ENCODE results near the gene BLTP3B.
A peak's percentile ranks its signal among the peaks of the same experiment; 100 is the strongest.

BLTP3B gene

GRCh38 chr12:100164153-100164704 is 21.6 kb upstream of the BLTP3B start:
- DNase-seq = no peak

- peak; percentile 52 for DNase-seq
Observed at GRCh38 chr12:100163416-100164152, 20.9 kb upstream of the BLTP3B start.

- no peak for DNase-seq
Observed at GRCh38 chr12:100159391-100160104, 16.9 kb upstream of the BLTP3B start.

- no peak for DNase-seq
Observed at GRCh38 chr12:100158535-100158934, 15.9 kb upstream of the BLTP3B start.

GRCh38 chr12:100157427-100157821 is 14.8 kb upstream of the BLTP3B start:
- no peak for DNase-seq

GRCh38 chr12:100156731-100157426 is 14.2 kb upstream of the BLTP3B start:
- no peak for DNase-seq

GRCh38 chr12:100154474-100155247 is 12.0 kb upstream of the BLTP3B start:
- peak; percentile 56 for DNase-seq

GRCh38 chr12:100153131-100153530 is 10.5 kb upstream of the BLTP3B start:
- no peak for DNase-seq

- no peak for DNase-seq
Observed at GRCh38 chr12:100151769-100152168, 9.1 kb upstream of the BLTP3B start.

GRCh38 chr12:100146252-100146651 is 3.6 kb upstream of the BLTP3B start:
- no peak for DNase-seq

GRCh38 chr12:100145643-100146042 is 3.0 kb upstream of the BLTP3B start:
- DNase-seq = no peak

- DNase-seq = peak; percentile 19
Observed at GRCh38 chr12:100141998-100142850, 450 bp downstream of the BLTP3B start.

- DNase-seq = peak; percentile 84
Observed at GRCh38 chr12:100141666-100141997, 1.0 kb downstream of the BLTP3B start.

- DNase-seq = no peak
Observed at GRCh38 chr12:100138803-100139098, 3.9 kb downstream of the BLTP3B start.

GRCh38 chr12:100138048-100138802 is 4.4 kb downstream of the BLTP3B start:
- no peak for DNase-seq

GRCh38 chr12:100133200-100133599 is 9.5 kb downstream of the BLTP3B start:
- no peak for DNase-seq

- DNase-seq = peak; percentile 45
Observed at GRCh38 chr12:100128512-100128908, 14.2 kb downstream of the BLTP3B start.

- no peak for DNase-seq
Observed at GRCh38 chr12:100127766-100128511, 14.7 kb downstream of the BLTP3B start.

GRCh38 chr12:100123316-100124095 is 19.2 kb downstream of the BLTP3B start:
- no peak for DNase-seq

Data from fibroblast of skin of back (primary cell).